HUES6 (cell line): ENCODE data around the gene PNRC2.
"Not testable (repeated sequence)": the region's sequence is repeated elsewhere in the genome, so short reads cannot be mapped to it uniquely, and the experiment has no call there.

ENCODE experiments used
- H3K27ac ChIP-seq: 2 replicates; pipeline ENCODE4 v1.7.0; 2013; ENCODE audit warnings: low read depth, mild to moderate bottlenecking, low read length, inconsistent platforms
- H3K27me3 ChIP-seq: 2 replicates; pipeline ENCODE4 v1.6.1; 2013; ENCODE audit warnings: low read length; ENCODE audit not compliant: control insufficient read depth, insufficient read depth
- H3K36me3 ChIP-seq: 2 replicates; pipeline ENCODE4 v1.6.1; 2013; ENCODE audit warnings: low read length; ENCODE audit not compliant: control insufficient read depth, insufficient read depth
- H3K4me1 ChIP-seq: 2 replicates; pipeline ENCODE4 v1.6.1; 2013; ENCODE audit warnings: low read length; ENCODE audit not compliant: control insufficient read depth, insufficient read depth
- H3K4me3 ChIP-seq: 2 replicates; pipeline ENCODE4 v1.5.1; 2013; ENCODE audit warnings: low read depth, low read length
- H3K9ac ChIP-seq: one replicate; pipeline ENCODE4 v1.6.1; 2013; ENCODE audit warnings: mild to moderate bottlenecking, low read length
- H3K9me3 ChIP-seq: 2 replicates; pipeline ENCODE4 v1.6.1; 2013; ENCODE audit warnings: low read depth, low read length; ENCODE audit not compliant: control insufficient read depth, insufficient read depth

The PNRC2 gene

DNA sequence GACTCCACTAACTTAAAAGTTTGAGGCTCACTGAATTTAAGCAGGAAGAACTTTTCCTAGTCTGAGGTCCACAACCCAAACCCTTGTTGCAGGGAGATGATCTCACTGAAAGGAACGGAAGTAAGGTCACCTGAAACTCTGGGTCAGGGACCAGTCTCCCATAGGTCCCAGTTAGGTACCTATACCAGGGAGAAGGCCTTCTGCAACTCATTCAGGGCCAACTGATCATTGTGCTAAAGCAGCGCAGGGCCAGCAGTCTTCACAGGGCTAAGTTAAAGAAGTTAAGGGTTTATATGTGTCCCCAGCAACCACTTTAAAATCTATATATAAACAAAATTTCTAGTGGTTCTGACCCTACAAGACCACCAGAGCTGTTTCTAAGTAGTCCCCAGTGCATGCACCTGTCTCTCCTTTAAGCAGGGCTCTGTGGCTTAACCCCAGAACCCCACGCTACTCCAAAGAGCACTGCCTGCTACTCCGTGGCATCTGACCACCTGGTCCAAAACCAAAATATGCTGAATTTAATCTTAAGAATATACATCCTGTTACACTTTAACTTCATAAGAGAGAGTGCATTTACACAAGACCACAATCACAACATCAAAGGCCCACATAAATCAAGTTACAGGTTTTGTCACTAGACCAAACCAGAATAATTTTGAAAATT lies 17.7 kb downstream of the PNRC2 start:
- peaks cover 28% of the 10 kb centered on the region for H3K4me1 ChIP-seq
- H3K27ac ChIP-seq = no peak overlapping the region
- peaks cover 64% of the 10 kb centered on the region for H3K36me3 ChIP-seq
- no peaks in the 10 kb centered on the region for H3K9me3 ChIP-seq
- H3K4me3 ChIP-seq = peak overlapping the region; percentile 93
- H3K27me3 ChIP-seq = no peaks in the 10 kb centered on the region
- H3K9ac ChIP-seq = no peak overlapping the region

DNA sequence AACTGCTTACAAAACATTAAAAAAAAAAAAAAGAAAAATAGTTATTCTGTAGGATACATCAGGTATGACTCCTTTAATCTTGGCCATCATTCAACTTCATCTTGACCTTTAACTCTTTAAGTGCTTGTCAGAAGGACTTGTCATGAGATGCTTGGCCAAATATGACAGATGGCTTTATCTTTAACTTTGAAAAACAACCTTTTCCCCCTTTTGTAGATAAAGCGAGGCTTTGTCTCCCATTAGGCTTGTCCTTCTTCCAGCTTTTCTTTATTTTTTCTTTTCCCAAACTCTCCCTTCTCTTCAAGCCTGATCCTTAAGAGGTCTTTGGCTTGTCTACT lies 18.2 kb downstream of the PNRC2 start:
- Histone ChIP-seq H3K9me3 (no peaks in the 10 kb centered on the region), H3K36me3 (peaks cover 60% of the 10 kb centered on the region), H3K27ac (no peak overlapping the region), H3K4me1 (peaks cover 28% of the 10 kb centered on the region), H3K4me3 (peak overlapping the region; percentile 93; the same call in 1 of the 2 replicates), H3K27me3 (no peaks in the 10 kb centered on the region), H3K9ac (no peak overlapping the region)

DNA sequence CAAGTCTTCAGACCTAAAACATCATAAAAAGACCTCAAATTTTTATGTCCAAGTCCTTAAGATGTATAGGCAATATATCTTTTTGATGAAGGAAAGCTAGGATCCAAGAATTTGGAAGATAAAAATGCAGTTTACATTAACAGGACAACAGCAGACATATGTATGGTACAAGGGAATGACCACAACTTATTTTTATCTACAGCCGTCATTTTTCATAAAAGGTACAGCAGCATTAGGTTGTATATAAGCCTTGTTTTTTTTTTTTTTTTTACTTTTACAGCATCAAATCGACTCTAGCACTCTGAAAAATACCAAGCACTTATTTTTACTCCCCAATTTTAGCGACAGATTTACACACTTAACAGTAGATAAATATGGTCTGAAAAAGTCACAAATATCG lies 19.2 kb downstream of the PNRC2 start:
- Histone ChIP-seq H3K9me3 (no peaks in the 10 kb centered on the region), H3K27me3 (no peaks in the 10 kb centered on the region), H3K9ac (peak overlapping the region; percentile 100), H3K4me3 (peak overlapping the region; percentile 93), H3K4me1 (peaks cover 28% of the 10 kb centered on the region), H3K27ac (peak overlapping the region; percentile 99; the same call in 1 of the 2 replicates), H3K36me3 (peaks cover 50% of the 10 kb centered on the region)

DNA sequence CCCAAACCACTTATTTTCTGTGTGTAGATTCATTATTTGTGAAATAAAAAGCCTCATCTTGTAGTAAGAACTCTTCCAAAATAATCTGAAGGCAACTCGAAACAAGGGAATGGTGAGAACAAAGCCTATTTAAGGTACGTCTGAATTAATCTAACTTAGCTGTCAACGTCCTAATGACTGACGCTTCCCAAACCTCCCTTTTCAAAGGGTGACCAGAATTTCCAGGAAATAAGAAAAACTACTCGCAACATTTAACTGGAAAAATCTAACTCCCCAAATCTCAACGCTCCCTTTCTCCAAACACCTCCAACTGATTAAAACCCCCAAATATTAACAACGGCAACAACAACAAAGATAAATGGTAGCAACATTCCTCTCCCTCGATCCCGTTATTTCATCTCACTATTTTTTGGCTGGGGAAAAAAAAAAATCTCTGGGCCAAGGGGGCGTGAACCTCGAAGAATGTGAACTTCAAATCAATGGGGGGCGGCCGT lies 19.8 kb downstream of the PNRC2 start:
- Histone ChIP-seq H3K27ac (peak overlapping the region; percentile 99), H3K36me3 (peaks cover 44% of the 10 kb centered on the region), H3K9ac (peak overlapping the region; percentile 100), H3K27me3 (no peaks in the 10 kb centered on the region), H3K4me1 (peaks cover 28% of the 10 kb centered on the region), H3K4me3 (peak overlapping the region; percentile 93), H3K9me3 (no peaks in the 10 kb centered on the region)

DNA sequence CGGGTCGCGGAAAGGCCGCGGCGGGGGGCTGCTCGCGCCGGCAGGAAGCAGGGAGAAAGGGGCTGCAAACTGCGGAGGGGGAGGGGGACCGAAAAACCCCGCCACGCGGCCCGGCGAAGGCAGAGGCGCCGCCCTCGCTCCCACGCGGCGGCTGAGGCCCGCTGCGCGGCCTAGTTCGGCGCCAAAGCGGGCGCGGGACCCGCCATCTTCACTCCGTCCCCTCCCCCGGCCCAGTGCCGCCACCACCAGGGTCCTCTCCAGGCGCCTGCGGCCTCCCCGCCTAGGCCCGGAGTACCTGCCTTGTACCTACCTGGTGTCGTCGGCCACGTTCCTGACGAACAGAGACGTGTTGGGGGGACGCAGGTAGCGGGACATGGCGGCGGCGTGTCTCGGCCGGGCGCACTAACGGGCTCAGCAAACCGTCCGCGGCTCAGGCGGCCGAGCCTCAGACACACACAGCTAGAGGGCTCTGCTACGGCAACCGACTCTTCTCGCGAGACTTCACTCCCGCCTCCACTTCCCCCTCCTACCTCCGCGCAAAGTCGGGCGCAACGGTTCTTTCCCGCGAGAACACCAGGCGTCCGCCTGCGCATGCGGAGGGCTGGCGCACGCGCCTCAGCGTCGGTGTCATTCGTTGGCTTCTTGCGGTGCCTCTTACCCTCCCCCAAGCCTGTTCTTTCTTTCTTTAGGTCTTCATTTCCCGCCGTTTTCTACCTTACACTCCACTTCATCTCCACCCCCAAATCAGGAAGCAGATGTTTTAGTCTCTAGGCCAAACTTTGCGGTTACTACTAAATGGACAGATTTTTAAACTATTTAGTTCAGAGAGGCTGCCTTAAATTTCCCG lies 20.5 kb downstream of the PNRC2 start, which contains the start of gene SRSF10:
TSS of gene SRSF10 (minus strand) at position 447 of the 847 bp plus-strand sequence. CDS start at position 375, 72 bp downstream.
- H3K9me3 ChIP-seq = no peaks in the 10 kb centered on the region
- no peaks in the 10 kb centered on the region for H3K27me3 ChIP-seq
- H3K36me3 ChIP-seq = peaks cover 37% of the 10 kb centered on the region
- peak within 1 kb of the TSS; percentile 99 for H3K27ac ChIP-seq
- H3K4me1 ChIP-seq = peaks cover 28% of the 10 kb centered on the region
- peak within 1 kb of the TSS; percentile 100 for H3K9ac ChIP-seq
- peak within 1 kb of the TSS; percentile 93 for H3K4me3 ChIP-seq

DNA sequence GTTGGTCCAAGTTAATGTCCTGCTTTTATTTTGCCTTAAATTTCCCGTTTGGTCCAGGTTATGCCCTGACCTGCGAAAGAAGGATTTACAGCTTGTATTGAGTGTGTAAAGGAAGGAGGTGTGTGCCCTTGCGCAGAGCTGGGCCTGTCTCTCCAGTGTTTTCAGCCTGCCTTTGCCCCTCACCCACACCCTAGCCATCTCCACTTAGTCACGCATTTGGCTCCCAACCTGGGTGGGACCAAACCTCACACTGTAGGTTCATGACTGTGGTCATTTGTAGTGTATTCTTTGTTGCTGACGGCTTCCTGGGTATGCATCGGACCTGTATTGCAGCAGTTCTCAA lies 21.1 kb downstream of the PNRC2 start:
- Histone ChIP-seq H3K4me3 (peak overlapping the region; percentile 93), H3K27ac (peak overlapping the region; percentile 96), H3K36me3 (peaks cover 32% of the 10 kb centered on the region), H3K9me3 (no peaks in the 10 kb centered on the region), H3K4me1 (peaks cover 28% of the 10 kb centered on the region), H3K9ac (peak overlapping the region; percentile 100), H3K27me3 (no peaks in the 10 kb centered on the region)

DNA sequence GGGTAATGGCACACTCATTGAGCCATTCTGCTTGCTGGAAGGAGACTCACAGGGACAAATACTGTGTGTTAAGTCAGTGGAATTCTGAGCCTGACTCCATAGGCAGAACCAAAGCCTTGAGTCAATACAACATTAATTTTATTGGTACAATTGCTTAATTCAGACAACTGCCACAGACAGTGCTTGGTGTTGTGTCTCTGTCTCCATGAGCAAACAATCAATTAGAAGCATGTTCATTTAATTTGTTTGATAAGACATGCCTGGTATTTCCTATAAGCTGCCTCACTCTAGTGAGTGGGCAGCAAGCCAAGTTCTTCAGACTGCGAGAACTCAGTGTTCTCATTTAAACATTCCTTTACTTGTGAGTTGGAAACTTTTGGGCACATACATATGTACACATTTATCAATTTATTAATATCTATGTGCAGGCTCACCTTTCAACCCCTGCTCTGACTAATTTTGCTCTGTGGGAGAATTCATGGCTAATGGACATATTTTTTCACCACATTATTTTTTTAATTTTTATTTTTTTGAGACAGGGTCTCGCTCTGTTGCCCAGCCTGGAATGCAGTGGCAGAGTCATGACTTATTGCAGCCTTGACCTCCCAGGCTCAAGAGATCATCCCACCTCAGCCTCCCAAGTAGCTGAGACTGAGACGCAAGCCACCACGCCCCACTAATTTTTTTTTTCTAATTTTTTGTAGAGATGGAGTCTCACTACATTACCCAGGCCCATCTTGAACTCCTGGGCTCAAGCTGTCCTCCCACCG lies 25.0 kb downstream of the PNRC2 start:
- Histone ChIP-seq H3K4me1 (peaks cover 8% of the 10 kb centered on the region), H3K27me3 (no peaks in the 10 kb centered on the region), H3K4me3 (no peak overlapping the region), H3K9ac (no peak overlapping the region), H3K36me3 (no peaks in the 10 kb centered on the region), H3K9me3 (0 out of 2 replicates have a peak, but pooled peaks cover 5% of the 10 kb centered on the region), H3K27ac (no peak overlapping the region)

DNA sequence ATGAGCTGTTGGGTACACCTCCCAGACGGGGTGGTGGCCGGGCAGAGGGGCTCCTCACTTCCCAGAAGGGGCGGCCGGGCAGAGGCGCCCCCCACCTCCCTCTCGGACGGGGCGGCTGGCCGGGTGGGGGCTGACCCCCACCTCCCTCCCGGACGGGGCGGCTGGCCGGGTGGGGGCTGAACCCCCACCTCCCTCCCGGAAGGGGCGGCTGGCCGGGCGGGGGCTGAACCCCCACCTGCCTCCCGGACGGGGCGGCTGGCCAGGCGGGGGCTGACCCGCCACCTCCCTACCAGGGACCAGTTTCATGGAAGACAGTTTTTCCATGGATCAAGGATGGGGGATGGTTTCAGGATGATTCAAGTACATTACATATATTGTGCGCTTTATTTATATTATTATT lies 27.4 kb downstream of the PNRC2 start:
- not testable (repeated sequence) for H3K4me1 ChIP-seq, H3K9me3 ChIP-seq, H3K27me3 ChIP-seq, H3K4me3 ChIP-seq, H3K9ac ChIP-seq, H3K27ac ChIP-seq, H3K36me3 ChIP-seq

DNA sequence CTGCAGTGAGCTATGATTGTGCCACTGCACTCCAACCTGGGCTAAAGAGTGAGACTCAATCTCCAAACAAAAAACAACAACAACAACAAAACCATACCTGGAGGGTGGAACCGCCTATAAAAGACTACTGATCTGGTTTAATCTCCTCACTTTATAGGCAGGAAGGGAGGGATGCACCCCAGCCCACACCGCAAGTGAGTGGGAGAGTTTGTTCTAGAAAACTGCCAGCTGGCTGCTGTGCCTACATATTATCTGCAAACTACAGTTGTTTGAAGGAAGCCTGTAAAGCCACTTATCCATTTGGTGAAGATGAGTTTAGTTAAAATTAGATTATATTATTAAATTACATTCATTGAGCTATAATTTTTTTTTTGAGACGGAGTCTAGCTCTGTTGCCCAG lies 29.6 kb downstream of the PNRC2 start:
- H3K27me3 ChIP-seq = no peaks in the 10 kb centered on the region
- H3K36me3 ChIP-seq = no peaks in the 10 kb centered on the region
- H3K9me3 ChIP-seq = 0 out of 2 replicates have a peak, but pooled peaks cover 5% of the 10 kb centered on the region
- H3K4me3 ChIP-seq = no peak overlapping the region
- no peak overlapping the region for H3K27ac ChIP-seq
- no peaks in the 10 kb centered on the region for H3K4me1 ChIP-seq
- H3K9ac ChIP-seq = no peak overlapping the region

DNA sequence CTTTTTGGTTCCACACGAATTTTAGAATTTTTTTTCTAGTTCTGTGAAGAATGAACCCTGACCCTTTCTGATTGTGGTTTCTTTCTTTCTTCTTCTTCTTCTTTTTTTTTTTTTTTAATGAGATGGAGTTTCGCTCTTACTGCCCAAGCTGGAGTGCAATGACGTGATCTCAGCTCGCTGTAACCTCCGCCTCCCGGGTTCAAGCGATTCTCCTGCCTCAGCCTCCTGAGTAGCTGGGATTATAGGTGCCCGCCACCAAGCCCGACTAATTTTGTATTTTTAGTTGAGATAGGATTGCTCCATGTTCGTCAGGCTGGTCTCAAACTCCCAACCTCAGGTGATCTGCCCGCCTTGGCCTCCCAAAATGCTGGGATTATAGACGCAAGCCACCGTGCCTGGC lies 32.4 kb downstream of the PNRC2 start:
- H3K4me3 ChIP-seq, H3K27ac ChIP-seq, H3K36me3 ChIP-seq, H3K9ac ChIP-seq, H3K27me3 ChIP-seq, H3K9me3 ChIP-seq, H3K4me1 ChIP-seq: not testable (repeated sequence)
